Parathyroid adenoma (tissue), 2 donors: Measurements from ENCODE around the gene PPP3CB.
"Not testable (repeated sequence)": the region's sequence is repeated elsewhere in the genome, so short reads cannot be mapped to it uniquely, and the experiment has no call there.

Experiments
- H2AFZ ChIP-seq: fragments of 300-600 bp; sonication (generic); one replicate; pipeline ENCODE4 v1.7.0; 2017; ENCODE audit warnings: antibody characterized with exemption, mild to moderate bottlenecking
- H3K27ac ChIP-seq: fragments of 300-600 bp; sonication (generic); one replicate; pipeline ENCODE4 v1.7.0; 2017
- H3K27me3 ChIP-seq: fragments of 300-600 bp; sonication (generic); one replicate; pipeline ENCODE4 v1.7.0; 2017; ENCODE audit warnings: low read length; ENCODE audit not compliant: control insufficient read depth, insufficient read depth
- H3K36me3 ChIP-seq: fragments of 300-600 bp; sonication (generic); one replicate; pipeline ENCODE4 v1.7.0; 2017; ENCODE audit warnings: low read length; ENCODE audit not compliant: control insufficient read depth, insufficient read depth
- H3K4me1 ChIP-seq: fragments of 300-600 bp; sonication (generic); one replicate; pipeline ENCODE4 v1.7.0; 2017; ENCODE audit warnings: control low read depth
- H3K4me2 ChIP-seq: fragments of 300-600 bp; sonication (generic); one replicate; pipeline ENCODE4 v1.7.0; 2017; ENCODE audit warnings: low read length
- H3K4me3 ChIP-seq: fragments of 300-600 bp; sonication (generic); one replicate; pipeline ENCODE4 v1.7.0; 2017; ENCODE audit warnings: low read depth, low read length
- H3K79me2 ChIP-seq: fragments of 300-600 bp; sonication (generic); one replicate; pipeline ENCODE4 v1.7.0; 2017; ENCODE audit warnings: control low read depth
- H3K9ac ChIP-seq: fragments of 300-600 bp; sonication (generic); one replicate; pipeline ENCODE4 v1.7.0; 2017; ENCODE audit warnings: mild to moderate bottlenecking
- H3K9me3 ChIP-seq: fragments of 300-600 bp; sonication (generic); one replicate; pipeline ENCODE4 v1.7.0; 2017; ENCODE audit warnings: low read length; ENCODE audit not compliant: control insufficient read depth
- CTCF ChIP-seq: fragments of 300-600 bp; sonication (generic); IDR thresholded peaks from one replicate; pipeline ENCODE4 v1.7.0; 2017; ENCODE audit warnings: antibody characterized with exemption, mild to moderate bottlenecking
- donor health status: primary hyperparathyroidism.

Gene PPP3CB

GRCh38 chr10:73404690-73405089 is 91.1 kb downstream of the PPP3CB start:
- H3K9me3 ChIP-seq = no peaks in the 10 kb centered on the region
- no peak overlapping the region for H3K9ac ChIP-seq
- peaks cover 19% of the 10 kb centered on the region for H3K4me1 ChIP-seq
- no peak overlapping the region for H2AFZ ChIP-seq
- H3K27me3 ChIP-seq = no peaks in the 10 kb centered on the region
- peaks cover 85% of the 10 kb centered on the region for H3K79me2 ChIP-seq
- no peak overlapping the region for H3K27ac ChIP-seq
- H3K4me3 ChIP-seq = no peak overlapping the region
- H3K4me2 ChIP-seq = no peak overlapping the region
- no peaks in the 10 kb centered on the region for H3K36me3 ChIP-seq
- no peak for TF ChIP-seq CTCF

- H3K9me3 ChIP-seq = no peaks in the 10 kb centered on the region
- H3K4me3 ChIP-seq = no peak overlapping the region
- H3K4me2 ChIP-seq = no peak overlapping the region
- no peak overlapping the region for H3K9ac ChIP-seq
- H3K27me3 ChIP-seq = no peaks in the 10 kb centered on the region
- no peak overlapping the region for H3K27ac ChIP-seq
- TF ChIP-seq CTCF = no peak
- no peaks in the 10 kb centered on the region for H3K36me3 ChIP-seq
- H3K79me2 ChIP-seq = peaks cover 73% of the 10 kb centered on the region
- H2AFZ ChIP-seq = no peak overlapping the region
- peaks cover 6% of the 10 kb centered on the region for H3K4me1 ChIP-seq
These were observed 94.2 kb downstream of the PPP3CB start for GRCh38 chr10:73401636-73402035.

GRCh38 chr10:73399063-73399462 is 96.8 kb downstream of the PPP3CB start:
- Histone ChIP-seq H2AFZ (no peak overlapping the region), H3K27ac (no peak overlapping the region), H3K9me3 (no peaks in the 10 kb centered on the region), H3K4me2 (no peak overlapping the region), H3K36me3 (no peaks in the 10 kb centered on the region), H3K27me3 (no peaks in the 10 kb centered on the region), H3K79me2 (peaks cover 55% of the 10 kb centered on the region), H3K4me1 (peaks cover 3% of the 10 kb centered on the region), H3K9ac (no peak overlapping the region), H3K4me3 (no peak overlapping the region)
- no peak for TF ChIP-seq CTCF

GRCh38 chr10:73398024-73398423 is 97.8 kb downstream of the PPP3CB start:
- TF ChIP-seq CTCF = no peak
- Histone ChIP-seq H3K9ac (no peak overlapping the region), H3K4me1 (no peaks in the 10 kb centered on the region), H3K27me3 (no peaks in the 10 kb centered on the region), H3K36me3 (no peaks in the 10 kb centered on the region), H3K79me2 (peaks cover 48% of the 10 kb centered on the region), H3K9me3 (no peaks in the 10 kb centered on the region), H3K4me2 (no peak overlapping the region), H3K4me3 (no peak overlapping the region), H3K27ac (no peak overlapping the region), H2AFZ (no peak overlapping the region)

- peaks cover 30% of the 10 kb centered on the region for H3K79me2 ChIP-seq
- not testable (repeated sequence) for H2AFZ ChIP-seq, H3K27me3 ChIP-seq
These were observed 101.5 kb downstream of the PPP3CB start for GRCh38 chr10:73394325-73394724.

More at GRCh38 chr10:73394325-73394724, 101.5 kb downstream of the PPP3CB start:
- not testable (repeated sequence) for H3K27ac ChIP-seq, H3K4me2 ChIP-seq, H3K9me3 ChIP-seq, H3K36me3 ChIP-seq, H3K4me3 ChIP-seq, H3K4me1 ChIP-seq, H3K9ac ChIP-seq
